PFSK-1 (cell line): Measurements from ENCODE around the gene CFAP299.

Experiments used
- FOXP2 ChIP-seq: optimal IDR thresholded peaks from 2 replicates; pipeline ENCODE3; 2011; ENCODE audit warnings: borderline replicate concordance, control low read depth, inconsistent platforms; ENCODE audit not compliant: insufficient read depth; ENCODE audit errors: extremely low read length, extremely low read depth
- POLR2AphosphoS5 ChIP-seq: IDR thresholded peaks from 2 replicates; pipeline ENCODE4 v1.6.1; 2012; ENCODE audit warnings: low read depth, mild to moderate bottlenecking, control low read depth, low read length, moderate library complexity
- REST ChIP-seq, 2 experiments: IDR thresholded peaks; 2 replicates each; pipeline versions ENCODE4 v1.6.1 to v1.8.0; 2011 to 2012; ENCODE audit warnings: low read depth in 2 of 2, low read length in 2 of 2, control low read depth in 1 of 2, inconsistent platforms in 1 of 2, mild to moderate bottlenecking in 1 of 2, moderate library complexity in 1 of 2; ENCODE audit not compliant: insufficient read depth in 1 of 2
- SIN3A ChIP-seq: IDR thresholded peaks from 2 replicates; pipeline ENCODE4 v1.6.1; 2012; ENCODE audit warnings: mild to moderate bottlenecking, low read length, moderate library complexity, borderline replicate concordance; ENCODE audit not compliant: insufficient read depth
- TAF1 ChIP-seq: IDR thresholded peaks from 2 replicates; pipeline ENCODE4 v1.6.1; 2012; ENCODE audit warnings: low read length, control low read depth, borderline replicate concordance; ENCODE audit not compliant: insufficient read depth

The CFAP299 gene

DNA sequence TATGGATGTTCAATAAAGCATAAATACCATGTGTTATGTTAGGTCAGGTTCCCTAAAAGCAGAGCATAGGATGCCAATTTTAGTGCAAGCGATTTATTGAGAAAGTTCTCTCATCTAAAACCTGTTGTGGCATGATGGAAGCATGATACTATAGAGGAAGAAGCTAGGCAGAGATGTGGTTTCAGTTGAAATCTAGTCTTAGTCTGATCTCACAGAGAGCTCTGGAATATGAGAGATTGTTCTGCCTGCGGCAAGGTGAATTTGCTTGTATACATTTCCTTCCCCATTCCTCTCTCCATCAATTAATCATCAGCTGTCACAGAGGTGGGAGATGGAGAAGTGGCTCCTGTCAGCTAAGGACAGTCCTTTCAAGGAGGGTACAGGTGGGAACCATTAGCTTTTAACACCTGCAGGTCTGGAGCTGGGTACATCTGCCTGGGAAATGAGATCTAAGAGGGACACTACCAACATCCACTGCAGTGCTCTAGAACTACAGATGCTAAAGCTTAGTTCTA, 252.4 kb downstream of the CFAP299 start:
- no peak for TF ChIP-seq REST (IDR thresholded peaks at IDR 0.05; ENCODE audit: insufficient read depth in 1 of 2, low read depth in 2 of 2, low read length in 2 of 2)
- TF ChIP-seq FOXP2 = no peak

- TF ChIP-seq POLR2AphosphoS5 = no peak
- TF ChIP-seq FOXP2 = no peak
Measured at GRCh38 chr4:80592950-80593349, 257.4 kb downstream of the CFAP299 start.

GRCh38 chr4:80594701-80595100, 259.2 kb downstream of the CFAP299 start:
- TF ChIP-seq SIN3A (no peak), FOXP2 (no peak), TAF1 (no peak), REST (IDR thresholded peaks at IDR 0.05; ENCODE audit: insufficient read depth in 1 of 2, low read depth in 2 of 2, low read length in 2 of 2) (no peak), POLR2AphosphoS5 (no peak)

- TF ChIP-seq TAF1 (no peak), FOXP2 (no peak), POLR2AphosphoS5 (no peak), REST (IDR thresholded peaks at IDR 0.05; ENCODE audit: insufficient read depth in 1 of 2, low read depth in 2 of 2, low read length in 2 of 2) (no peak), SIN3A (no peak)
Measured at GRCh38 chr4:80608281-80608980, 272.9 kb downstream of the CFAP299 start.

- TF ChIP-seq SIN3A (no peak), FOXP2 (no peak), REST (IDR thresholded peaks at IDR 0.05; ENCODE audit: insufficient read depth in 1 of 2, low read depth in 2 of 2, low read length in 2 of 2) (no peak), POLR2AphosphoS5 (no peak), TAF1 (no peak)
Measured at GRCh38 chr4:80610199-80610598, 274.7 kb downstream of the CFAP299 start.
